Breast epithelium (tissue), 3 donors: ENCODE data around the gene ATG5.

Source experiments
- POLR2A ChIP-seq: fragments of 450-650 bp; IDR thresholded peaks from one replicate; pipeline ENCODE4 v1.6.1; 2016; ENCODE audit warnings: antibody characterized with exemption, mild to moderate bottlenecking, moderate library complexity
- TF ChIP-seq, protein P1 (sequence below), 3 donors: fragments of 450-650 bp; IDR thresholded peaks; one replicate each; pipeline ENCODE4 v1.5.1; 2016 to 2017; ENCODE audit warnings: antibody characterized with exemption in 3 of 3, mild to moderate bottlenecking in 3 of 3, moderate library complexity in 3 of 3

DNA sequence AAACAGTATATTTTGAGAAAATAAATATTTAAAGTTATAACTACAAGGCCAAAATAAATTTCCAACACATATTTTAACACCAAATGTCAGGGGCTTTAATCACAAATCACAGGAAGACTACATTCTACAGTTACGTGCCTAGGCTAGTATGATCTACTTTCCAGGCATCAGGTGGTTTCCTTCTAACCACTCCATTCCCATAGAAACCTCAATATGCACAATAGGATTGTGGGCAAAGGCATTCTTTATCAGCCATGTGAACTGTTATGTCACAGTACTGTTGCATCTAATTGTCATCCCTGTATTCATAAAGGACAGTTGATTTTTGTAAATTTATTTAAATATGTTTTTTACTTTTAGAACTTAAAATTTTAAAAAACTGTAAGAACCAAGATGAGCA lies 32.4 kb downstream of the ATG5 start:
- TF ChIP-seq, protein P1, sequence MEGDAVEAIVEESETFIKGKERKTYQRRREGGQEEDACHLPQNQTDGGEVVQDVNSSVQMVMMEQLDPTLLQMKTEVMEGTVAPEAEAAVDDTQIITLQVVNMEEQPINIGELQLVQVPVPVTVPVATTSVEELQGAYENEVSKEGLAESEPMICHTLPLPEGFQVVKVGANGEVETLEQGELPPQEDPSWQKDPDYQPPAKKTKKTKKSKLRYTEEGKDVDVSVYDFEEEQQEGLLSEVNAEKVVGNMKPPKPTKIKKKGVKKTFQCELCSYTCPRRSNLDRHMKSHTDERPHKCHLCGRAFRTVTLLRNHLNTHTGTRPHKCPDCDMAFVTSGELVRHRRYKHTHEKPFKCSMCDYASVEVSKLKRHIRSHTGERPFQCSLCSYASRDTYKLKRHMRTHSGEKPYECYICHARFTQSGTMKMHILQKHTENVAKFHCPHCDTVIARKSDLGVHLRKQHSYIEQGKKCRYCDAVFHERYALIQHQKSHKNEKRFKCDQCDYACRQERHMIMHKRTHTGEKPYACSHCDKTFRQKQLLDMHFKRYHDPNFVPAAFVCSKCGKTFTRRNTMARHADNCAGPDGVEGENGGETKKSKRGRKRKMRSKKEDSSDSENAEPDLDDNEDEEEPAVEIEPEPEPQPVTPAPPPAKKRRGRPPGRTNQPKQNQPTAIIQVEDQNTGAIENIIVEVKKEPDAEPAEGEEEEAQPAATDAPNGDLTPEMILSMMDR (IDR thresholded peaks at IDR 0.05), result no peak
- TF ChIP-seq POLR2A, result no peak
